ENCODE measurements around the gene SLCO3A1. TPM values are rescaled to one million over a fixed set of nuclear protein-coding genes. Genes with fewer than 3 reads are reported as not detected.

The SLCO3A1 gene
- total RNA-seq, 1 experiment from 2014 or later, result 1.7 TPM

DNA sequence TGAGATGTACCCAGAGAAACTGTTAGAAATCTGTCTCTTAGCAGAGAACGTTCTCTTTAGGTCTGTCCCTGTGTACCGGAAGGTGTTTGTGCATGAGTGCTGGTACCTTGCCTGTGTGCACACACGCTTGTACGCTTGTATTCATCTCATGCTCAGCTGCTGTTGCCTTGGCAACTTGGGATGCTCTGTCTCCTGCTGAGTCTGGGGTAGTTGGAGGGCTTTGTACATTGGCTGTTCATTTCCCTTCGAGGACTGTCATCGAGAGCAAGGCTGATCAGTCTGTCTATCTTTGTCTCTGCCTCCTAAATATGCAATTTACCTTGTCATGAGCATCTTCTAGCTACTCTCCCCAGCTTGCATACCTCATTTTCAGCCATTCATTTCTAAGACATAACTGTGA, 147.2 kb downstream of the SLCO3A1 start:
- DNase-seq (ENCODE audit: low read depth, low spot score), result no peak
- in situ Hi-C loops (cut with HindIII; ENCODE audit: low pct_unique_long_range_greater_than_20kb, low sequenced_read_pairs), result no loop called here

DNA sequence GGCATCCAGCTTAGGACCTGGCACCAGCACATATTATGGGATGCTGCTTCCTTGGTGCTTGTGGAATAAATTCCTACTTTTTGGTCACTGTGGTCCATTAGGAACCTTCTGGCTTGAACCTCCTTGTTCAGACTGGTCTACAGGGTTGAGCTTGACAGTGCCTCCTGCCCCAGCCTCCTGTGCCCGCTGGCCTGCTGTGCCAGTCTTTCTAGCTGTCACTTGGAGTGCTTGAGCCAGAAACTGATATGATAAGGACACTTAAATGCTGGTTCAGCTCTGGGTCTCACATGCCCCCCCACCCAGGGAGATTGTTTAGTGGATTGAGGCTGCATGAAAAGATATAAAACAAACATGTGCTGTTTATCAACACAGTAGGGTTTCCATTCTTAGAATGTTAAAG, 147.8 kb downstream of the SLCO3A1 start:
- DNase-seq (ENCODE audit: low read depth, low spot score), result no peak
- in situ Hi-C loops (cut with HindIII; ENCODE audit: low pct_unique_long_range_greater_than_20kb, low sequenced_read_pairs), result no loop called here

DNA sequence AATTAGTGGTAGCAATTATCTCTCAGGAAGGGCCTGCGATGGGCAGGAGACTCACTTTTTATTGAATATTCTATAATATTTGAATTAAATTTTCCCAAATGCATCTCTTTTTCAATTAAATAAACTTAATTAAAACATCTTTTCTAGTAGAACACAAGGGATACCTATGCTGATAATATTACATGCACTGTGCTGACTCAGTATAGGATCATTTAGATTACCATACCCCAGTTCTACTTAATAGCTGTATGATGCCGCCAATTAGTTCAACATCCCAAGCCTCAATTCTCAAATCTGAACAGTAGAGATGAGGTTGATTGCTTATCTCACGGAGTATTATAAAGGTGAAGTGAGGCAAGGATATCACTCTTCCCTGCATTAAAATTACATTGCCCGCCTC, 149.2 kb downstream of the SLCO3A1 start:
- DNase-seq (ENCODE audit: low read depth, low spot score), result no peak
- in situ Hi-C loops (cut with HindIII; ENCODE audit: low pct_unique_long_range_greater_than_20kb, low sequenced_read_pairs), result no loop called here

DNA sequence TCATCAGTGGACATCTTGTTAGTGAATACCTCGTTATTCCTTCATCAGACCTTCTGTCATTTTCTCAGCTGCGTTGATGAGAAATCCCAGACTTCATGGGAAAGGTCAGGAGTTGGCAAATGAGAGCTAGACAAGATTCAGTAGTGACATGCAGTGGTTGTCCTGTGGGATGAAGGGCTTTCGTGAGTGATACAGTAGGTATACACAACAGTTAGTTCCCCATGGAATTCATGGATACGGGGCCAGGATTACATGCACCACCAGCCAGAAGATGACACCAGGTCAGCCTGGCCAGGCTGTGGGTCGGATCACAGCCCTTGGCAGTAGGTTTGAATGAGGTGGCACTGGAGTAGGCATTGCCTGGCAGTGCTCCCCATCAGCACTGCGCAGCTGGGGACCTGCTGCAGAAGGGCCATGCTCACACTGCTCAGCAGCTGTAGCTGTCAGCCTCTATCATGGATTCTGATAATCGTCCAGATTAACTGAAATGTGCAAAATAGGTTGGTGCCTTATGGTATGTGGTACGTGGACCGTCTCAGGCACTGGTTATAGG, 150.1 kb downstream of the SLCO3A1 start:
- in situ Hi-C loops (cut with HindIII; ENCODE audit: low pct_unique_long_range_greater_than_20kb, low sequenced_read_pairs), result no loop called here
- DNase-seq (ENCODE audit: low read depth, low spot score), result no peak

DNA sequence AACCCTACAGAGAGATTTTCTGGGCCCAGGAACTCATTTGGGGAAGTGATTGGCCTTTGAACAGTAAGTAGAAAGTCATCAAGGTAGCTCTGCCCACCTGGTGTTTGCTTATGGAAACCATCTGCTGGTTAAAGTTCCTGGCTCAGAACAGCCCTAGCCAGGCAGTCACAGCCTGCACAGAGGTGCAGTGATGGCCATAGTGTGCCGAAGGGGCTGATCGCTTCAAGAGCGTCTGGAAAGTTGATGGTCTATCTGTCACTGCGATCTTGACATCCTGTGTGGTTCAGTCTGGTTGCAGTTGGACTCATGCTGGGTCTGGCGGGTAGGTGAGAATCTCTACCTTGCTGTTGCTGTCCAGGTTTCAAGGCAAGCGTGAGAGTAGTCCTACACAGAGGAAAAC, 151.6 kb downstream of the SLCO3A1 start:
- in situ Hi-C loops (cut with HindIII; ENCODE audit: low pct_unique_long_range_greater_than_20kb, low sequenced_read_pairs), result no loop called here
- DNase-seq (ENCODE audit: low read depth, low spot score), result no peak

DNA sequence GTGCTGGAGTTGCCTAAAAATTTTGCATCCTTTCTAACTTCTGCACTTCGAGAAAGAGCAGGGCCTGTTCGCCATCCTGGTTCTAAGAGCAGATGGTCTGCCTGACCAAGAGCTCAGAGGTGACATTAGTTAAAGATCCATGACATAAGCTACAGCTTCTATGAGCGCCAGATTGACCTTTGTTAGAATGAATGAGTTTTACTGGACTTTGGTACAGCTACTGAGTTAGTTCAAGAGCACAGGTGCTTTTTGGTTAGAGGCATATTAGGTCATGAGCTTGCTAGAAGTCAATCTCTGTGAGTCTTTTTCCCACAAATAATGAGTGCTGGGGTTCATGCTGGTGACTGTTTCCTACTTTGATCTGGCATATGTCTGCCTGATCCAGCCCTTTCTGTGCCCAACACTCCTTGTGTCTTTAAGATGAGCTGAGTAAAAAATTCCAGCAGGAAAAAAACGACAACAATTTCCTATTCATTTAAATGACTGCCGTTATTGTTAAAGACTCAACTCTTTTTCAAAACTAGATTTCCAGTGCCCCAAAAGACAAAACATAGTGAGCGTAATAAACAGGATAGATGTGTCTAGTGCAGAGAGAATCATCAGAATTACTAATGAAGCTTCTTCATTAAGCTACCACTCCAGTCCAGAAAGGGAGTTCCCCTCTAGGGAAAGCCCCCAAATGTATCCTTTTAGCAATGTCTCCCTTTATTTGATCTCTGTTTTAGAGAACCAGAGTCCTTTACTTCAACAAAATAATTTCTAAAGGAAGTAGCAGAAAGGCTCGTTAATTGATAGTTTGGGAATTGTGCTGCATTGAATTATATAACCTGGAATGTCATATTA, 152.9 kb downstream of the SLCO3A1 start:
- in situ Hi-C loops (cut with HindIII; ENCODE audit: low pct_unique_long_range_greater_than_20kb, low sequenced_read_pairs), result no loop called here
- no peak for DNase-seq (ENCODE audit: low read depth, low spot score)

DNA sequence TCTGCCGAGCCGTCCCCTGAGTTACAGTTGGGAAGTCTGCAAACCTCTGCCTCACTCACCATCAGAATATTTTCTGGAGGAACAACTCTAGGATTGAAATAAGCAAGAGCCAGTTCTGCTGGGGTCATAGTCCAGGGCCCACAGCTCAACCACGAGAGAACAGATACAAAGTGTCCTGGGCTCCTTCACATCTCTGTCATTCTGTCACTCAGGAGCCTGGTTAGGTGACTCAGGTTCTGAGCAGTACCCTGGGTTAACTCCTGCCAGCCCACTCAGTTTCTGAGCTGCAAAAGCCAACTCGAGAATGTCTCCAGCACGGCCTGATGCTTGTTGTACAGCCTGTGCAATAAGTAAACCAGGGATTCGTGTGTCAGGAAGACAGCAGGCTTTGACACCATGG, 155.7 kb downstream of the SLCO3A1 start:
- in situ Hi-C loops (cut with HindIII; ENCODE audit: low pct_unique_long_range_greater_than_20kb, low sequenced_read_pairs), result no loop called here
- no peak for DNase-seq (ENCODE audit: low read depth, low spot score)

DNA sequence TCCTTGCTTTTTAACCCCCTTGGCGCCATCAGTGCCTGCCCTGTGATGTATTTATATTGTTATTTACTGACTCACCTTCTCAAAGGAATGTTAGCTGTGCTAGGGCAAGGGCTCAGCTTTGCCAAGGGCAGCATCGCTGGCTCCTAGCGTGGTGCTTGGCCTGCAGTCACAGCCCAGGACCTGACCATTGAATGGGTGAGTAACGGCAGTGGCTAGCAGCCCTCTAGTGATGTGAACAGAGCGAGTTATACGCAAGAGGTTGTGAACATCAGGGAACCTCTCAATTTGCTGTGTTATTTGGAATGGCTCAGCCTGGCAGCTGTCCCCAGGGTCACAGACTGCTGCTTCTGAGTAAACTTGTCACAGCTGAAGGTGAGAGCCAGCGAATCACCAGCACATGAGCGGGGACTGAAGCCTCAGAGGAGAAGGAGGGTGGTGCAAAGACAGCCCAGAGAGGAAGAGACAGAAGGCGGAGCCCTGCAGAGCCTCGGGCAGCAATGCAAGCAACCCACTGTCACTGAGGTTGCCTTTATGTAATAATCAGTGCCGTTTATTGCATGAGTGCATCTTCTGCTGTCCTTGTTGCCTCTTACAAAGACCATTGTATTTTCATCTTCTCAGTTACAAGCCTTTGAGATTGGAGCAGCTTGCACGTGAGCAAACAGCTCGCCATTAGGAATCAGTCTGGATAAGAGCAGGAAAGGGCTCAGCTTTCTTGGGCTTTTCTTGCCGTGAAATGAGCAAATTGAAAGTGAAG, 158.3 kb downstream of the SLCO3A1 start:
- peak; percentile 28 for DNase-seq (ENCODE audit: low read depth, low spot score)
- in situ Hi-C loops (cut with HindIII; ENCODE audit: low pct_unique_long_range_greater_than_20kb, low sequenced_read_pairs), result no loop called here

DNA sequence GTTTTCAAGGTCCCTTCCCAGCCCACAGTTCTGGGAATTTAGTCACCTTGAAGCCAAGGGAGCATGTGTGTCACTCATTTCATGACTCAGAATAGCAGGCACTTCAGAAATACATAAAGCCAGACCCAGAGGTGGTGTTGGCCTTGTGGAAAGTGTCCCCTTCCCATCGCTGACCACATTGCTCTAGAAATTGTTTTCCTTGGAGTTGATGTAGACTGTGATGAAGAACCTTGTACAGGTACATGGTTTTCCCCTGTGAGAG, 158.8 kb downstream of the SLCO3A1 start:
- DNase-seq (ENCODE audit: low read depth, low spot score), result no peak

DNA sequence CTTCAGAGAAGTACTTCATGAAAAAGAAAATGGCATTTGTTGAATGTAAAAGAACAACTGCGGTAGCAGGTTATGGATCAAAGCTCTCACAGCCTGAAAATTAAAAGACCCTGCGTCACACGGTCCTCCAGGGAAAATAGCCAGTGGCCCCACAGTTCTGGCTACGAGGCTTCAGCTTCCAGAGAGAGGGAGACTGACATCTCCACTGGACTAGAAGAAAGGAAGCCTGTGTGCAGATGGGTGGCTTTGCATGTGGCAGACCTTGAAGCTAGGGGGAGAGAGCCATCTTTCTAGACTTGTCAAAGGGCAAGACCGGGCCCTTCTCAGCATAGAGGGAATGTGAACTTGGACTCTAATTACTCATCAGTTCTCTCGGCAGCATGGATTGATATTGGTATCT, 159.4 kb downstream of the SLCO3A1 start:
- no peak for DNase-seq (ENCODE audit: low read depth, low spot score)
- in situ Hi-C loops (cut with HindIII; ENCODE audit: low pct_unique_long_range_greater_than_20kb, low sequenced_read_pairs), result no loop called here

More for the DNA sequence above, 158.8 kb downstream of the SLCO3A1 start:
- in situ Hi-C loops (cut with HindIII; ENCODE audit: low pct_unique_long_range_greater_than_20kb, low sequenced_read_pairs), result no loop called here

DNA sequence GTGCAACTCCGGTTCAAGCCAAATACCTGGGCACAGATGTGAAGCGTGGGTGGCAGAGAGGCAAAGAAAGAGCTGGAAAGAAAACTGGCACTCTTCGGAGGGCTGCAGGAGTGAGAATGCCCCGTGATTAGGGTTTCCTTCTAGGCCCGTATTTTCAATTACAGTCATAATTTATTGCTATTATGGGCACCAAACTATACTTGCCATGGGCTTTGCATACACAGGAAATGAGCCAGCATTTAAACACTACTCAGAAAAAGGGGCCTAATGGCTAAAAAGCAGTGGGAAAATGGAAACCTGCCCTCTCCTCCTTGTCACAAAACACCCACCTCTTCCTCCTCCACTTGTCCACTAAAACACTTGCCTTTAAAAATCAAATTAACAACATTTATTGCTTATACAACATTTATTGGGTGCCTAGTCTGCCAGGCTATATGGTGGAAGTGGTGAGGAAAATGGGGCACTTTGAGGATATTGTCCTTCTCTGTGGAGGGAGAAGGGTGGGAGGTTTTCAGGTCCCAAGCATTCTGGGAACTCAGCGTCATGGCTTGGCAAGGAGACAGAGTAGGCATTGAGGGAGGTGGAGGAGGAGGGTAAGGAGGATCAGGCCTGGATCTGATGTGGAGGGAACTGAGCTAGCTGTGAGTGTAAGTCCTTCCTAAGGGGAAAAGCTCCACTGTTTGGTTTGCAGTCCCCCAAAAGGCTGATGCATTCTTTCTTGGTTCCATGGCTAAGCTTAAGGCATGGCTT, 160.9 kb downstream of the SLCO3A1 start:
- in situ Hi-C loops (cut with HindIII; ENCODE audit: low pct_unique_long_range_greater_than_20kb, low sequenced_read_pairs), result no loop called here
- no peak for DNase-seq (ENCODE audit: low read depth, low spot score)

DNA sequence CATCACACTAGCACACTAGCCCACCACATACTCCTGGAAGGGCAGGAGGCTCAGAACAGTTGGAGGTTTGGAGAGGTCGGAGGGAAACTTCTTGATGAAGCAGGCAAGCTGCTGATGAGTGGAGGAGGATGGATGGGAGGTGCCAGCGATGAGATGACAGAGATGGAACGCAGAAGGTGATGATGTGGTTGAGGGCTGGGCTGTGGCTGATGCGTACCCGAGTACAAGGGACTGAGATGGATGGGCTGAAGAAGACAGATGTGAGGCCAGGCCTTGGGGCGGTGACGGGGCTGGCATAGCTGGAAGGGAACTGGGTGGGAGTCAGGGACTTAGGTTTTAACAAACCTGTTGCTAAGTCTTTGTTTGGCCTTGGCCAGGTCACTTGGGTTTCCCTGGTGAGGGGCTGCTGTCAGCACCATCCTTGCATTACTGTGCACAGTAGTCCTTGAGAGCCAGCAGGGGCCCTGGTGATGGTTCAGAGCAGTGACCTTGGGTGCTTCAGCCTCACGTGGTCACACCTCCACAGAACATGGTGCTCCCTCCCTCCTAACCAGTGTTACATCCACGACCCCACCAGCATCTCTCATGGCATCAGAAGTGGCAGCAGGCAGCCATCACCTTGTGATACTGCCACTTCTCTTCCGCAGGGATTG, 164.5 kb downstream of the SLCO3A1 start:
- no peak for DNase-seq (ENCODE audit: low read depth, low spot score)
- in situ Hi-C loops (cut with HindIII; ENCODE audit: low pct_unique_long_range_greater_than_20kb, low sequenced_read_pairs), result no loop called here

DNA sequence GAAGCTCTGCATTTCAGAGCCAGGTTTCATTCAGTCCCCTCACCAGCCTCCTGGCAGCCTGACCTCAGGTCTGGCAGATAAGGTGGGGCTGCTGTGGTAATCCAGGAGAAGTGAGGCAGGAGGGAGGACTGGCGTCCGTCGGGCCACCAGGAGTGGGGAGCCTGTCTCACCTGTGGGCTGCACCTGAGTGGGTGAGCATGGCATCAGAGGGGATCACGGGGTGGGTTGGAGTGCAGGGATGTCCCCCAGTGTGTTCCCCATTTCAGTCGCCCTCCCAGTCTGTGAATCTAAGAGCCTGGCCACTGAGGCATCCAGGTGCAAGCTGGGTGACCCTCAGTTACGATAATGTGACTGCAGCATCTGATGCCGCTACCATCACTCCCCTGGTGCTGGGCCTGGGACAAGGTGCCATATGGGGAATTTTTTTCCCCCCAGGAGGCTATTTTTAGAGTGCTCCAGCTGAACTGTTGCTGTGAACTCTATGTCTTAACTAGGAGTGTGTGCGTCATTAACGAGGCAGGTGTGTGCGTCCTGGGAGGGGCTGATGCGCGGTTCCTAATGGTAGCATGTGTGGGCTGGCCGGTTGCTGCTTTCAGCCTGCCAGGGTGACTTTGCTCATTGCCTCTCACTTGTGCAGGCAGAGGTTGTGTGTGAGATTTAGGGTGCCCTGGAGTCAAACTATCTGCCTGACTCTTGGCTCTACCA, 165.2 kb downstream of the SLCO3A1 start:
- in situ Hi-C loops (cut with HindIII; ENCODE audit: low pct_unique_long_range_greater_than_20kb, low sequenced_read_pairs), result no loop called here
- DNase-seq (ENCODE audit: low read depth, low spot score), result no peak

DNA sequence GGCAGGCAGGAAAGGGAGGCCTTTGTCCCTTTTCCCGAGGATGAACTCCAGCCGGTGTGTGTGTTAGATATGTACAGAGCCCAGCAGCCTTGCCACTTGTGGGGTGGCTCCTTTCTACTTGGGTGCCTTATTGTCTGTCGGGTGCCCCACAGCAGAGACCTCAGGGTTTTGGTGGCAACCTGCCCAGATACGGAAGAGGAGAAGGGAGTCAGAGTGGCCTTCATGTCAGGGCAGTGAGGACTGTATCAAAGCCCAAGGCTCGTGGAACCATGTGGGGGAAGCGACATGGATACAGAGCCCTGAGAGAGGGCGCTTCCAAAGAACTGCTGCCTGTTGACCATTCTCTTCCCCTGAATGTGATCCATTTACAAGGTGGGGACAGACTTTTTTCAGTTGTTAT, 166.2 kb downstream of the SLCO3A1 start:
- DNase-seq (ENCODE audit: low read depth, low spot score), result no peak

DNA sequence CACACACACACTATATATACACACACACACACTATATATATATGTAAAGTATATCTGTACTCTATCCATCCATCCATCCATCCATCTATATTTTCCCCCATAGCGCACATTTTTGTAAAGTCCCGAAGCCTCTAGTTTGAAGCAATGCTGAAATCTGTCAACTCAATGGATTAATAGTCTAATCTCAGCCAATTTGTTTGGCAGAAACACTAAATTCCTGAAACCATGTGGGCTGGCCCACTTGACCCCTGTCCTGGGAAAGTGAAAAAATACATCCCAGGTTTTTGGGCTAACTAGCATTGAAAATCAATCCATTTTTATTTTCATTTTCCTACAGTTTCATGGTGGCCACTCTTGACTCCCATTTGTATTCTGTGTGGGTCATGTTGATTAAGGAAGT, 166.7 kb downstream of the SLCO3A1 start:
- no peak for DNase-seq (ENCODE audit: low read depth, low spot score)
- in situ Hi-C loops (cut with HindIII; ENCODE audit: low pct_unique_long_range_greater_than_20kb, low sequenced_read_pairs), result no loop called here

More for the DNA sequence above, 166.2 kb downstream of the SLCO3A1 start:
- in situ Hi-C loops (cut with HindIII; ENCODE audit: low pct_unique_long_range_greater_than_20kb, low sequenced_read_pairs), result no loop called here

DNA sequence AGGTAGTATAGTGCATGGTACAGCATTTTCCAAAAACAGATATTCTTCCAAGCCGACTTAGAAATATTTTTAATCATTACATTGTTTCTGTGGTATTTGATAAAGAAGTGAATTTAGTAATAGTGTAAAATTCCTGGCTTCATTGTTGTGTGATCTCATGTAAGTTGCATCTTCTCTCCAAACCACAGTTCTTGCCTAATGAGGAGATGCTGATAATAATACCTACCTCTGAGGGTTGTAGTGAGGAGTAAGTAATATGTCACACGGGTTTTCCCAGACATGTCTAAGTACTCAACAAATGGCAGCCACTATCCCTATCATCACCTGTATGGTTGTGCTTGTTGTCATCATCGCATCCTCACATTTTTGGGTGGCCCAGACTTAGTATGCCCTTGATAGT, 167.3 kb downstream of the SLCO3A1 start:
- in situ Hi-C loops (cut with HindIII; ENCODE audit: low pct_unique_long_range_greater_than_20kb, low sequenced_read_pairs), result no loop called here
- DNase-seq (ENCODE audit: low read depth, low spot score), result no peak

DNA sequence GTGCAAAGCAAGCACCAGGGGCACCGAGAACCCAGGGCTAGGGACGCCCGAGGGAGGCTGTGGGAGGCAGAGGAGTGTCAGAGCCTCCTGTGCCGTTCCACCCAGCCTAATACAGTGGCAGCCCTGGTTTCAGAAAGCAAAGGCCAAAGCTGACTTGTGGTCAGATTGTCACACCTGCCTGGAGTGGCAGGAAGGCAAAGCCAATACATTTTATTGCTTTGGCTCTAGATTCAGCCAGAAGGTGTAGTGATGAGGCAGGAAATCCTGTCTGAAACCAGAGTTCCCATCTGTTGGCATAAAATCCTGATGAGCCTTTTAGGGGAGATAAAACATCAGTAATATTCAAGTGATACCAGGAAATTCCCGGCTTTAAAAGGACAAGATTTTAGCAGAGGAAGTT, 168.3 kb downstream of the SLCO3A1 start:
- no peak for DNase-seq (ENCODE audit: low read depth, low spot score)
- in situ Hi-C loops (cut with HindIII; ENCODE audit: low pct_unique_long_range_greater_than_20kb, low sequenced_read_pairs), result no loop called here

Data from SK-MEL-5 (cell line).